Measurements from ENCODE around the gene ELK4. TPM values are rescaled to one million over a fixed set of nuclear protein-coding genes. Genes with fewer than 3 reads are reported as not detected.

Gene ELK4
- total RNA-seq, 4 donors from 2014 or later, result 13.2 to 27.7 (median 16.0) TPM

DNA sequence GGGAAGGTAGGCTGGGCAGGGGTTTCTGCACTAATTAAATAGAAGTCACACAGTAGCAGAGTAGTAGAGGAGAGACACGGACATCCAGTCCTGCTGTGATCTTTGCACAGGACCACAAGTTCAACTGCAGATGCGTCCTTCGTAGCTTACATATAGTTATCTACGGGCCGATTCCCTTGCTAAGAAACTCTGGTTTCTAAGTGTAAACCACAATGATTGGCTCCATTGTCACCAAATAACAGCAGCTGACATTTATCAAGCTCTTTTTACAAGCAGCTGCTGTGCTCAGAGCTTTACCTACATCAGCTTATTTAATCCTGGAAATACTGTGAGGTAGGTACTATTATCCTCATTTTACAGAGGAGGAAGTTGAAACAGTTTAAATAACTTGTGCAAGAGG lies 45.4 kb upstream of the ELK4 start:
- no peak for DNase-seq
- Histone ChIP-seq H3K9me3 (no peaks in the 10 kb centered on the region), H3K4me3 (no peak overlapping the region), H3K36me3 (no peaks in the 10 kb centered on the region), H3K27me3 (no peaks in the 10 kb centered on the region), H3K4me1 (peaks cover 6 to 33% (median 18%) of the 10 kb centered on the region in 3 donors), H3K27ac (no peak overlapping the region)
- WGBS, 2 donors, result 56 to 59% methylated on average over 5 of the region's 5 CpGs
- intact Hi-C loops (cut with DNase I), result no loop called here
- TF ChIP-seq, protein P1, sequence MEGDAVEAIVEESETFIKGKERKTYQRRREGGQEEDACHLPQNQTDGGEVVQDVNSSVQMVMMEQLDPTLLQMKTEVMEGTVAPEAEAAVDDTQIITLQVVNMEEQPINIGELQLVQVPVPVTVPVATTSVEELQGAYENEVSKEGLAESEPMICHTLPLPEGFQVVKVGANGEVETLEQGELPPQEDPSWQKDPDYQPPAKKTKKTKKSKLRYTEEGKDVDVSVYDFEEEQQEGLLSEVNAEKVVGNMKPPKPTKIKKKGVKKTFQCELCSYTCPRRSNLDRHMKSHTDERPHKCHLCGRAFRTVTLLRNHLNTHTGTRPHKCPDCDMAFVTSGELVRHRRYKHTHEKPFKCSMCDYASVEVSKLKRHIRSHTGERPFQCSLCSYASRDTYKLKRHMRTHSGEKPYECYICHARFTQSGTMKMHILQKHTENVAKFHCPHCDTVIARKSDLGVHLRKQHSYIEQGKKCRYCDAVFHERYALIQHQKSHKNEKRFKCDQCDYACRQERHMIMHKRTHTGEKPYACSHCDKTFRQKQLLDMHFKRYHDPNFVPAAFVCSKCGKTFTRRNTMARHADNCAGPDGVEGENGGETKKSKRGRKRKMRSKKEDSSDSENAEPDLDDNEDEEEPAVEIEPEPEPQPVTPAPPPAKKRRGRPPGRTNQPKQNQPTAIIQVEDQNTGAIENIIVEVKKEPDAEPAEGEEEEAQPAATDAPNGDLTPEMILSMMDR (IDR thresholded peaks at IDR 0.05), result no peak

DNA sequence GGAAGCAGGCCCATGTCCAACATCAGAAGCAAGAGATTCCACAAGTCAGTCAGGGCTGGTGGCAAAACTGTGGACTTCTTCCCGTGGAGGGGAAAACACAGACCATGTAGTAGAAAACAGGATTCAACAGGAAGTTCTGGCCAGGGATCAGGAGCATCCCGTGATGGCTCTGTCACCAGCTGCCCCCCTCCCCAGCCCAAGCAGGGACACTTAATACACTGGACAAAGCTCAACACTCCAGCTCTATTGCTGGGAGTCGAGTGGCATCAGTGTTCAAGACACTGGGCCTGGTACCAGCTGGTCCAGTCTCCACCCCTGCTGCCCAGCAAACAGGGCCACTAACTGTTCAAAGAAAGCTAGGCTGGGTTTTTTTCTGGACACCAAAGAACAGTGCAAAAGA lies 44.8 kb upstream of the ELK4 start:
- Histone ChIP-seq H3K9me3 (no peaks in the 10 kb centered on the region), H3K27me3 (no peaks in the 10 kb centered on the region), H3K4me1 (peaks cover 6 to 31% (median 18%) of the 10 kb centered on the region in 3 donors), H3K36me3 (no peaks in the 10 kb centered on the region), H3K27ac (no peak overlapping the region), H3K4me3 (no peak overlapping the region)
- WGBS, 2 donors, result 78 to 100% methylated on average over 1 to 3 of the region's 3 CpGs
- intact Hi-C loops (cut with DNase I), result no loop called here
- TF ChIP-seq, protein P1 (IDR thresholded peaks at IDR 0.05), result no peak
- TF ChIP-seq POLR2A (IDR thresholded peaks at IDR 0.05), result no peak
- DNase-seq, result no peak

DNA sequence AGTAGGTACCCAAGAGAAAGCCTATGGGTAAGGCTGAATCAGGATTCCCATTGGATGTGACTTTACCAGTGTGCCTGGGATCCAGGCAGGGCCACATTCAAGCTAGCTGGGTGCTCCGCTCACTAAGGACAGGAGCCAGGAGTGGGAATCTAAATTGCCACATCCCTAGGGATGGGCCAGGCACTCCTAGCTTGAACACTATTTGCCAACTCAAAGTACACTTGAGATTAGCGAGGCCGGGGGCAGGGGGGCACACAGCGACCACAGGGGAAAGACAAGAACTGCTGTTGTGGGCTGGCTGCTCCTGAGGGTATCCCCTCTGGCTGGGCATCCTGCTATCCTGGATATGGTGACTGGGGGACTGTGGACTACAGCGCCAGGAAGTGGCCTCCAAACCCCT lies 44.2 kb upstream of the ELK4 start:
- no peaks in the 10 kb centered on the region for H3K27me3 ChIP-seq
- no peak for DNase-seq
- no peak overlapping the region for H3K27ac ChIP-seq
- H3K4me3 ChIP-seq, result no peak overlapping the region
- WGBS, 2 donors, result 97% methylated on average over 5 of the region's 5 CpGs; no CpG with 5 or more reads in 1 of the 2 donors
- H3K4me1 ChIP-seq, result peaks cover 6 to 25% (median 18%) of the 10 kb centered on the region in 3 donors
- no peaks in the 10 kb centered on the region for H3K9me3 ChIP-seq
- H3K36me3 ChIP-seq, result no peaks in the 10 kb centered on the region
- intact Hi-C loops (cut with DNase I), result no loop called here
- TF ChIP-seq, protein P1 (IDR thresholded peaks at IDR 0.05), result no peak
- no peak for TF ChIP-seq POLR2A (IDR thresholded peaks at IDR 0.05)

DNA sequence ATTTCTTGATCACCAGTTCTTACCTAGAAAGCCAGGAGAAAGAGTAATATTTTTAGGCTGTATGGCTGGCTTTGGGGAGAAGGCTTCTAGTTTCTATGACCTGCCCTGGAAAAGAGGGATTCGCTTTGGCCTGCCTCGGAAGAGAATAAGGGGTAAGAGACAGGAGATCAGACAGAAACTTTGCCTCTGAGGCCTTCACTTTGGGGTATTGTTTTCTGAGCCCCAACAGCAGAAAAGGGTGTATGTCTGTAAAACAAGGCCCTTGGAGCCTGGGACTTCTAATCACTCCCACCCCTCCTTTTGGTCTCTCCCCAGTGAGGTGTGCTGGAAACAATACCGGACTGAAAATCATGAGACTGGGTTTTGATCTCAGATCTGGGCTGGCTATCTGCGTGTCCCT lies 43.4 kb upstream of the ELK4 start:
- TF ChIP-seq, protein P1 (IDR thresholded peaks at IDR 0.05), result no peak
- no peak for TF ChIP-seq POLR2A (IDR thresholded peaks at IDR 0.05)
- peaks cover 0 to 2% (median 0%) of the 10 kb centered on the region in 4 donors for H3K27me3 ChIP-seq
- WGBS, 2 donors, result 95 to 96% methylated on average over 3 of the region's 4 CpGs
- H3K4me3 ChIP-seq, result no peak overlapping the region
- no peak for DNase-seq
- no peak overlapping the region for H3K27ac ChIP-seq
- H3K4me1 ChIP-seq, result peaks cover 6 to 17% (median 10%) of the 10 kb centered on the region in 3 donors
- H3K36me3 ChIP-seq, result no peaks in the 10 kb centered on the region
- no peaks in the 10 kb centered on the region for H3K9me3 ChIP-seq
- intact Hi-C loops (cut with DNase I), result no loop called here

DNA sequence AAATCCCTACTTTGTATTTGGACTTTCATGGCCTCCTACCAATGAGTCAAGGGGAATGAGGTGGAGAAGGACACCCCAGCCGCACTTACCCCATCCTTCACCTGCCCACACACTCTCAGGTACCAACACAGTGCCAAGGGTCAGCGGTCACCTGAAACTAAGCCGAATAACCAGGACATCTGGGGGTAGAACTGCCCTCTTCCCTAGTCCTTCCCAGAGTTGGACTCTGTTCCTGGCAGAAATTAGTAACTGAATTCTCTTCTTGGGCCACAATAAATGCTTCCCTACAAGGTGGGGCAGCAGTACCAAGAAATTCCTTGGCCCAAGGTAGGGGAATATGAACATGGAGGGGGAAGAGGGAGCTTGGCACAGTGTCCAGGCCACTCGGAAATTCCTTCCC lies 41.2 kb upstream of the ELK4 start:
- 60 to 83% methylated on average over 4 of the region's 4 CpGs for WGBS, 2 donors

More for the DNA sequence above, 41.2 kb upstream of the ELK4 start:
- DNase-seq, result no peak
- H3K36me3 ChIP-seq, result no peaks in the 10 kb centered on the region
- H3K4me3 ChIP-seq, result no peak overlapping the region
- intact Hi-C loops (cut with DNase I), result no loop called here
- no peaks in the 10 kb centered on the region for H3K9me3 ChIP-seq
- peaks cover 0 to 12% (median 0%) of the 10 kb centered on the region in 4 donors for H3K27me3 ChIP-seq
- no peak for TF ChIP-seq POLR2A (IDR thresholded peaks at IDR 0.05)
- TF ChIP-seq, protein P1 (IDR thresholded peaks at IDR 0.05), result no peak
- H3K4me1 ChIP-seq, result peaks cover 4 to 20% (median 10%) of the 10 kb centered on the region in 3 donors
- H3K27ac ChIP-seq, result no peak overlapping the region

Measured in esophagus squamous epithelium (tissue), 5 donors.